GM12872 (cell line): ENCODE results near the gene HOXB4.

Experiments
- TF ChIP-seq, protein P1 (sequence below): IDR thresholded peaks from 3 replicates; pipeline ENCODE4 v1.5.1; 2011; ENCODE audit warnings: low read depth, mild to moderate bottlenecking, low read length, moderate library complexity; ENCODE audit not compliant: insufficient read depth

HOXB4 gene

DNA sequence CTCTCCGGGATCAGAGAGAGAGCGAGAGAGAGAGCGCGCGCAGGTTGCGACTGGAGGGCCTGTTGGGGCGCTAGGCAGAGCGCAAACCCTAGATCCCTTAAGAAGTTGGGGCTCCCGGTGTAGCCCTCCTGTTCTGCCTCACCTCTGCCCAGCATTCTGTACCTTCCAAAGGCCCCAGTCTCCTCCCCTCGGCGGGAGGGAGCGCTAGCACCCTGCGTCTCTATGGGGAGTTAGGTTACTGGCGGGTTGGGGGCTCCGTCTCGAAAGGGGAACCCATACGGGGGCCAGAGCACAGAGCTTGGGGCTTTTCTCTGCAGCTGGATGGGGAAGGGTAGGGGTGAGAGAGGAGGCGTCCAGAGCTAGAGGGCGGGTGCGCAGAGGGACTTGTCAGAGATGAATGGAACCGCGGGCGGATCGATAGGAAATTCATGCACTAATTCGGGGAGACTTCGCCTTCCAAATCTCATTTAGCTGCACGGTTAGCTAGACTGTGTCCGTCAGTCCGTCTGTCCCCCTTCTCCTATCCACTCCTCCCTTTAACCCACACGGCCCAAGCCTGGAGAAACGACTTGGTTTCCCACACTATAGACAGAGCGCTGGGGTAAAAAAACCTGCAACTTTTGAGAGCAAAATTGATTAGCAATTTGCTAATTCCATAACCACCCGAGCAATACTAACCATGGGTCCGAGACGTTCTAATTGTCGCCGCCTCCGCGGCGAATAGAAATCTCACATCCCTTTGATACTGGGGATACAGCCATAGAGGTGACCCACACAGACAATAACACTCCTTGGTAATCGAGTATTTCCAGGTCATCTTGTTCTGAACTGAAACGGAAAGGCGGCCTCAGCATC lies 693 bp upstream of the HOXB4 start:
- TF ChIP-seq, protein P1, sequence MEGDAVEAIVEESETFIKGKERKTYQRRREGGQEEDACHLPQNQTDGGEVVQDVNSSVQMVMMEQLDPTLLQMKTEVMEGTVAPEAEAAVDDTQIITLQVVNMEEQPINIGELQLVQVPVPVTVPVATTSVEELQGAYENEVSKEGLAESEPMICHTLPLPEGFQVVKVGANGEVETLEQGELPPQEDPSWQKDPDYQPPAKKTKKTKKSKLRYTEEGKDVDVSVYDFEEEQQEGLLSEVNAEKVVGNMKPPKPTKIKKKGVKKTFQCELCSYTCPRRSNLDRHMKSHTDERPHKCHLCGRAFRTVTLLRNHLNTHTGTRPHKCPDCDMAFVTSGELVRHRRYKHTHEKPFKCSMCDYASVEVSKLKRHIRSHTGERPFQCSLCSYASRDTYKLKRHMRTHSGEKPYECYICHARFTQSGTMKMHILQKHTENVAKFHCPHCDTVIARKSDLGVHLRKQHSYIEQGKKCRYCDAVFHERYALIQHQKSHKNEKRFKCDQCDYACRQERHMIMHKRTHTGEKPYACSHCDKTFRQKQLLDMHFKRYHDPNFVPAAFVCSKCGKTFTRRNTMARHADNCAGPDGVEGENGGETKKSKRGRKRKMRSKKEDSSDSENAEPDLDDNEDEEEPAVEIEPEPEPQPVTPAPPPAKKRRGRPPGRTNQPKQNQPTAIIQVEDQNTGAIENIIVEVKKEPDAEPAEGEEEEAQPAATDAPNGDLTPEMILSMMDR: peak; percentile 19; the same call in 1 of the 3 replicates

DNA sequence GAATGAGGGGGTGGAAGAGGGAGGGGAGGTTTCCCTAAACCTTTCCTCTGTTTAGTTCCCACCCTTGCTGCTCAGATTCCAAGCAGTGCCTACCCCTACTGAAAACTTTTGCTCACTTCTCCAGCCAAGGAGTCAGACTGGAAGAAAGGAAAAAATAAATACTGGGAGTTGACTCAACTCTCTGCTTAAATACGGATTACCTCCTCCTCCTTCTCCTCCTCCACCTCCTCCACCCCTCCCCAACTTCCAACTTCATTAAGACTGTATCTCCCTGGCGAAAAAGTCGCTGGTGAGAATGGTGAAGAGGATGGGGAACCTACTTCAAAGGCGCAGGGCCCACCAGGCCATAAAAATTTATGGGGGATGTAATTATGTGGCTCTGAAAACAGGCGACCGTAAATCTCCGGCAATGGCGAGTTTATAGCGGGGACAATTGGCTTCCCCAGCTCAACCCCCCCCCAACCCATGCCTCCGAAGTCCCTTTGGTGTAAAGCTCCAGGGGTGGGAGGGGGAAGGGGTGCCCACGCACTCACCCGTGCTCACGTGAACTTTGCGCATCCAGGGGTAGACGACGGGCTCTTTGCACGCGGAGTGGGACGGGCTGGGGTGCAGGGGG lies 712 bp downstream of the HOXB4 start:
- TF ChIP-seq, protein P1: no peak

DNA sequence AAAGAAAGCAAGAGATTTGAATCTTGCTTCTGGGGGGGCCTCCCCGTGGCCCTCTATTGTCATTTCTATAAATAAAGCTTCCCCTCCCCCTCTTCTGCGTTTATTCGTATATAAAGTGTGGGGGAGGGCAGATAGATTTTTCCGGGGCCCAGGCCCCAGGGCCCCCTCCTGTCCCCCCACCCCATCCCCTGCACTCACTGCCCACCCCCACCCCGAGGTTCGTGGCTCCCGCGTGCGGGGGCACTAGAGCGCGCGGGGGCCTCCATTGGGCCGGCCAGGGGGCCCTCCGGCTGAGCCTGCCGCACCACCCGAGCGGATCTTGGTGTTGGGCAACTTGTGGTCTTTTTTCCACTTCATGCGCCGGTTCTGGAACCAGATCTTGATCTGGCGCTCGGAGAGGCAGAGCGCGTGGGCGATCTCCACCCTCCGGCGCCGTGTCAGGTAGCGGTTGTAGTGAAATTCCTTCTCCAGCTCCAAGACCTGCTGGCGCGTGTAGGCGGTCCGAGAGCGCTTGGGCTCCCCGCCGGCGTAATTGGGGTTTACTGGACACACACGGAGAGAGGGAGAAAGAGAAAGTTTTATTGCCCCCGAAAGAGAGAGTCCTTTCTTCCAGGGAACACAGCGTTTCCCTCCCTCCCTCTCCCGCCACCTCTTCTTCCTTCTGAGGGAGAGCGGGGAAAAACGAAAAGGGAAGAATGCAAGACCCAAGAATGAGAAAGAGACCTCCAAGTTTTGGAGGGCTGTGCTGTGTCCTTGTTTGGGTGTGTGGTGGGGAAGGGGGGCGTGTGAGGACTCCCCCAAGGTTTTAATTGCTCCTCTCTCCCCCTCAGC lies 1.5 kb downstream of the HOXB4 start:
- TF ChIP-seq, protein P1: no peak

DNA sequence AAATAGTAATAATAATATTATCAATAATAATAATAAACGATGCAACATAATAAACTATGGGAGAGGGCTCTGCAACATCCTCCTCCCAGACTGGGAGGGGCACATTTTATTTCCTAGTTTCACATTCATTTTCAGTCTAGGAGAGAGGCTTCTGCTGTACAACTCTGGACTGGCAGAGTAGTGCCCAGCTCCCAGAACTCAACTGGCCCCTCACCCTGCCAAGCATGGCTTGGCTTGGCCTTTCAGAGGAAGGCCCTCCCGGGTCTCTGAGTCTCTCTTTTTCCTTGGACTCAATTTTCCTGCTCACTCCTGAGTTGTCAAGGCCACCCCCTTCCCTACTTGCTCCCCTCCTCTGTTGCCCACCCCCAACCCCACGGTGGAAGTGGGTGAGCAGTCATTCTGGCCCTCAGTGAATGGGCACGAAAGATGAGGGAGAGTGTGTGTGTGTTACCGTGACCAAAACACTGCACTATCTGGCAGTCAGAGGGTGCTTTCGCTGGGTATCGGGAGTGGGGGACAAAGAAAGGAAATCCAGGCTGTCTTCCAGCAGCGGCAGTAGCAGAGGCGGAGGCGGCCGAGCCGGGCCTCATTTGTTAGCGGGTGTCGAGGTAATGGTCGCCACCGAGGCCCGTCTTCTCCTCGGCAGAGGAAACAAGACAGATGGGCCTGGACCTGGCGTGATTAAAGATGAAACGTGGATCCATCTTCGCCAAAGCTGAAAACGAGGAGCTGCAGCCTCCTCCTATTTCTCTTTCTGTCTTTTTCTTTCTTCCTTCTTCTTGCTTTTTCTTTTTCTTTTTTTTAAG lies 2.3 kb downstream of the HOXB4 start:
- TF ChIP-seq, protein P1: no peak

DNA sequence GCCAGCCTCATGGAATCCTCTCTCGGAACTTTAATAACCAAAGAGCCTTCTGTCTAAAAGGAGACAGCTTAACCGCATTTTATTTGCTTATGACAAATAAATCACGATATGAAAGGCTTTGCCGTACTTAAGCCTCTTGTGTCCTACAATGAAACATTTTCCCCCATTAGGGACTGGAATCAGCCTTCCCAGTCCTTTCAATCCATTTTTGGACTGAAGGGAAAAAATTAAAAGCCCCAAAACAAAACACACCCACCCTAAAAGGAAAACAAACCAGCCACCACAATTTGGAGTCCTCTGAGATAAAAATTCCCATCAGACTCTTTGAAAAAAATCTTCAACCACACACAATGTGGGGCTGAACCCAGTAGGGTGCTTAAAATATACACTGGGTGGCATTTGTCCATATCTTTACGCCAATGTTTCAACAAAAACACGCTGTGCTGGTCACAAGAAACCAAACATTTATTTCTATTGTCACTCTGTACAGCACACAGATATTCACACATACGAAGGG lies 3.0 kb downstream of the HOXB4 start:
- TF ChIP-seq, protein P1: no peak

DNA sequence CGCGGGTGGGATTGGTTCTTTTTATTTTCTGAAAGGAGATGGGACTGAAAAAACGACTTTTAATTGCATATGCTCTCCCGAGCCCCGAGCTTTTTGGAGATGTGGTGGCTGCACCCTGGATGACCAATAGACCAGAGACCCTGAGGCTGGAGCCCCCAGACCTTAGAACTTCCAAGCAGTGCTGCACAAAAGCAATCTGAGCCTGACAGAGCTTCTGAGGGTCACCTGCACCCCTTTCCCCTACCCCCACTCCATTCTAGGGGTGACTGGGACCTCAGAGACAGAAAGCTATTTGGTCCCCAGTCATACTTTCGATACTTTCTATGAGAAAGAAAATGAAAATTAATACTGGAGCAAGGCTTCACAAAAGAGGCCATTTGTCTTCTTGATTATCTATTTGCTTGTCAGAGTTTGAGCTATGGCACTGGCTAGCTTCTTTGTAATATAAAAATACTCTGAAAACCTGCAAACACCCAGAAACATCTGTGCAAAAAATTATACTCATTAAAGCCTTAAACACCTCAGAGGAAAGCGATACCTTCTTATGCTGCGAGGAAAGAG lies 3.6 kb downstream of the HOXB4 start:
- TF ChIP-seq, protein P1: no peak
